GM13977 (cell line): Measurements from ENCODE around the gene GPR161.

Experiments
- DNase-seq: peaks from one replicate; pipeline ENCODE4 v3.0.0; 2012; ENCODE audit warnings: low spot score
- CTCF ChIP-seq: IDR thresholded peaks from 2 replicates; pipeline ENCODE4 v1.5.1; 2012; ENCODE audit warnings: mild to moderate bottlenecking, control low read depth; ENCODE audit not compliant: insufficient read depth; ENCODE audit errors: extremely low read depth, missing control alignments
- in situ Hi-C: fragments of 300-500 bp; cut with MboI; formaldehyde crosslinking; loops from one replicate; pipeline ENCODE4 v1.12.0; 2022; ENCODE audit warnings: low sequenced_read_pairs, low pct_unique_long_range_greater_than_20kb, mixed read lengths, inconsistent platforms; ENCODE audit not compliant: unreplicated experiment

GPR161 gene

GRCh38 chr1:168172250-168172915 is 35.7 kb upstream of the GPR161 start:
- no peak for TF ChIP-seq CTCF
- no peak for DNase-seq
- in situ Hi-C loops, result no loop called here

- in situ Hi-C loops, result no loop called here
- no peak for TF ChIP-seq CTCF
- peak; percentile 21 for DNase-seq
Measured at GRCh38 chr1:168170564-168171508, 34.1 kb upstream of the GPR161 start.

GRCh38 chr1:168167806-168168205 is 31.1 kb upstream of the GPR161 start:
- in situ Hi-C loops, result no loop called here
- TF ChIP-seq CTCF, result no peak
- DNase-seq, result no peak

GRCh38 chr1:168164771-168165170 is 28.0 kb upstream of the GPR161 start:
- in situ Hi-C loops, result no loop called here
- TF ChIP-seq CTCF, result no peak
- no peak for DNase-seq

- in situ Hi-C loops, result no loop called here
- DNase-seq, result no peak
- no peak for TF ChIP-seq CTCF
Measured at GRCh38 chr1:168163670-168164069, 26.9 kb upstream of the GPR161 start.

- in situ Hi-C loops, result no loop called here
- DNase-seq, result no peak
- no peak for TF ChIP-seq CTCF
Measured at GRCh38 chr1:168161459-168161858, 24.7 kb upstream of the GPR161 start.
